Effector memory CD4-positive, alpha-beta T cell (primary cell): Measurements from ENCODE around the gene BABAM2.

Experiments
- DNase-seq, 3 donors: peaks; one replicate each; pipeline ENCODE4 v3.0.0-alpha.2; 2020
- H3K27ac ChIP-seq: 2 replicates; pipeline ENCODE4 v1.7.0; 2013; ENCODE audit warnings: mild to moderate bottlenecking, low read length, moderate library complexity; ENCODE audit not compliant: insufficient read depth, poor library complexity, severe bottlenecking
- H3K27me3 ChIP-seq: replicated peaks from 2 replicates; pipeline ENCODE4 v1.7.0; 2013; ENCODE audit warnings: mild to moderate bottlenecking, low read length; ENCODE audit not compliant: insufficient read depth, control insufficient read depth, poor library complexity, severe bottlenecking
- H3K36me3 ChIP-seq: 2 replicates; pipeline ENCODE4 v1.7.0; 2013; ENCODE audit warnings: mild to moderate bottlenecking, low read length, moderate library complexity; ENCODE audit not compliant: control insufficient read depth, insufficient read depth
- H3K4me1 ChIP-seq: 2 replicates; pipeline ENCODE4 v1.7.0; 2013; ENCODE audit warnings: low read length, mild to moderate bottlenecking; ENCODE audit not compliant: control insufficient read depth, insufficient read depth, poor library complexity, severe bottlenecking
- H3K4me3 ChIP-seq: 2 replicates; pipeline ENCODE4 v1.7.0; 2013; ENCODE audit warnings: low read length, low read depth, mild to moderate bottlenecking; ENCODE audit not compliant: insufficient read depth, poor library complexity, severe bottlenecking
- H3K9me3 ChIP-seq: 2 replicates; pipeline ENCODE4 v1.7.0; 2013; ENCODE audit warnings: mild to moderate bottlenecking, low read length, moderate library complexity; ENCODE audit not compliant: control insufficient read depth

The BABAM2 gene

DNA sequence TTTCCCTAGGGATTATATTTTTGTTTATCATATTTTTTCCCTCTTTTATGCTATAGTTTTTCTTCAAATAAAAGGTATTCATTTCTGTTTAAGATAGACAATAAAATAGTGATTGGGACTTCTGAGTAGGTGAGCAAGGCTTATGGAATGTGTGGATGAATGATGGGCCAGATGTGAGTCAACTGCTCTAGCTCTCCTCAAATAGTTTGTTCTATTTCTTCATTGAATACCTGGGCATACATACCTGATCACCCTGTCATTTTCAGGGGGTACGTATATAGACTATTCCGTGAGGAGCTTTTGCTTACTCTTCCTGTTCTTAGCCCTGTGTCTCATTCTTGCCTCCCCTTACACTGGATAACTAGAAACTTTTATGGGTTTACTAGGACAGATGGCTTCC lies 41.9 kb downstream of the BABAM2 start:
- H3K4me3 ChIP-seq = no peak overlapping the region
- peaks cover 5% of the 10 kb centered on the region for H3K36me3 ChIP-seq
- H3K27ac ChIP-seq = no peak overlapping the region
- DNase-seq = no peak
- H3K9me3 ChIP-seq = no peaks in the 10 kb centered on the region
- H3K27me3 ChIP-seq = no peaks in the 10 kb centered on the region
- no peaks in the 10 kb centered on the region for H3K4me1 ChIP-seq

- no peak for DNase-seq
- Histone ChIP-seq H3K27ac (no peak overlapping the region), H3K36me3 (peaks cover 2% of the 10 kb centered on the region), H3K9me3 (no peaks in the 10 kb centered on the region), H3K27me3 (no peaks in the 10 kb centered on the region), H3K4me3 (no peak overlapping the region), H3K4me1 (no peaks in the 10 kb centered on the region)
Measured at GRCh38 chr2:27935026-27935425, 44.5 kb downstream of the BABAM2 start.

DNA sequence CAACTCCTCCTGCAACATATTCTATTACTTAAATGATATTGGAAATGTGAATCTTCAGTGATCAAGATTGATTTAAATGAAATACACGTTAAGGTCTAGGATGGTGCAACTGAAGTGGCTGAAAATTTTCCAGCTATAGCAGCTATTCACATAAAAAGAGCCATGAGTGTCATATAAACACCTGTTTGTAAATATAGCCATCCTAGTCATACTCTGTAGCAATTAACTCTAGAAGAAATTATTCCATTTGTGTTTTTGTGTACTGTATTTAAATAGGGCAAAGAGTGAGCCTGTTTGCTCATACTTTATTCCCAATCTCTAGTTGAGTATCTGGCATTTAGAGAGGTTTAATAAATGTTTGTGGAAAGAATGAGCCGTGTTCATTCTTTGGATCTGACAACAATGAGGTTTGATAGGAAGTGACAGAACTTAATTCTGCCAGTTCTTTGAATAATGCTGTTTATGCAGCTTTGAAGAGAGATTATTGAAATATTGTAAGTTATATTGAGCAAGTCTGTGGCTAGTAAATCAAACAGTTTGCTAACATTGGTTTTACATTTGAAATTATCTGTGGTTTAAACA lies 49.7 kb downstream of the BABAM2 start:
- DNase-seq = no peak
- H3K36me3 ChIP-seq = no peaks in the 10 kb centered on the region
- H3K27me3 ChIP-seq = no peaks in the 10 kb centered on the region
- no peaks in the 10 kb centered on the region for H3K9me3 ChIP-seq
- no peak overlapping the region for H3K27ac ChIP-seq
- no peak overlapping the region for H3K4me3 ChIP-seq
- H3K4me1 ChIP-seq = no peaks in the 10 kb centered on the region

GRCh38 chr2:27940982-27941381 lies 50.5 kb downstream of the BABAM2 start:
- H3K4me3 ChIP-seq = no peak overlapping the region
- no peaks in the 10 kb centered on the region for H3K36me3 ChIP-seq
- H3K27ac ChIP-seq = no peak overlapping the region
- H3K4me1 ChIP-seq = no peaks in the 10 kb centered on the region
- no peaks in the 10 kb centered on the region for H3K27me3 ChIP-seq
- no peak for DNase-seq
- no peaks in the 10 kb centered on the region for H3K9me3 ChIP-seq

DNA sequence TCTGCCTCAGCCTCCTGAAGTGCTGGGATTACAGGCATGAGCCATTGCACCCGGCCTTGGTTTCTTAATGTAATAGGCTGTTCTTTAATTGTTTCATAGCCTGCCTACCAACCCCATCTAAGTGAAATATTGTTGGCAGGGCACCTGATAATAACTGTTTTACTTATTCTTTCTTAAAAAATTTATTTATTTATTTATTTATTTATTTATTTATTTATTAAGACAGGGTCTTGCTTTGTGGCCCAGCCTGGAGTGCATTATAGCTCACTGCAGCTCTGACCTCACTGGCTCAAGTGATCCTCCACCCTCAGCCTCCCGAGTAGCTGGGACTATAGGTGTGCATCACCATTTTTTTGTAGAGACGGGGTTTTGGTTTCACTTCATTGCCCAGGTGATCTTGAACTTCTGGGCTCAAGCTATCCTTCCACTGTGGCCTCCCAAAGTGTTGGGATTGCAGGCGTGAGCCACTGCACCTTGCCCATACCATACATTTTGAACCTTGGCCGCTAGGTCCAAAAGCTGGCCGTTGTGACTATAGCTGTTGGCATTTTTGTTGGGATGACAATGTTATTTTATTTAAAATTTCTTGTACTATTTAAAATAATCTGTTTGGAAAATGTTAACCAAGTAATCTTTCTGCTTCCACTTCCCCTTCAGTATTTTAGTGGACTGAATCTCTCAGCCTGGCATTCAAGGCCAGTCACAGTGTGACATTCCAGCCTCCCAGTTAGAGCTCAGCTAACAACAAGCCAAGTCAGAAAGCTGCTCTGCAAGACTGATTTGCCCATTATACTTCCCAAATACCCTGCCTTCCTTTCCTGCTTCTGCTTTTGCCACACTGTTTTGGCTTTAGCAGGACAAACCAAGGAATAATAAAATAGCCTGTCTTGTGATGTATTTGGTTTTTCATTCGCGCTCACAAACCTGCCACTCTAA lies 52.4 kb downstream of the BABAM2 start:
- Histone ChIP-seq H3K9me3 (no peaks in the 10 kb centered on the region), H3K4me1 (no peaks in the 10 kb centered on the region), H3K4me3 (no peak overlapping the region), H3K36me3 (no peaks in the 10 kb centered on the region), H3K27me3 (no peaks in the 10 kb centered on the region), H3K27ac (no peak overlapping the region)
- DNase-seq = no peak

GRCh38 chr2:27946530-27947060 lies 56.1 kb downstream of the BABAM2 start:
- DNase-seq = no peak
- H3K27me3 ChIP-seq = no peaks in the 10 kb centered on the region
- no peaks in the 10 kb centered on the region for H3K4me1 ChIP-seq
- no peak overlapping the region for H3K4me3 ChIP-seq
- H3K36me3 ChIP-seq = no peaks in the 10 kb centered on the region
- no peaks in the 10 kb centered on the region for H3K9me3 ChIP-seq
- no peak overlapping the region for H3K27ac ChIP-seq

- DNase-seq = no peak
- Histone ChIP-seq H3K27me3 (no peaks in the 10 kb centered on the region), H3K4me1 (peaks cover 15% of the 10 kb centered on the region), H3K36me3 (no peaks in the 10 kb centered on the region), H3K9me3 (no peaks in the 10 kb centered on the region), H3K4me3 (no peak overlapping the region), H3K27ac (no peak overlapping the region)
Measured at GRCh38 chr2:27952070-27952469, 61.5 kb downstream of the BABAM2 start.

DNA sequence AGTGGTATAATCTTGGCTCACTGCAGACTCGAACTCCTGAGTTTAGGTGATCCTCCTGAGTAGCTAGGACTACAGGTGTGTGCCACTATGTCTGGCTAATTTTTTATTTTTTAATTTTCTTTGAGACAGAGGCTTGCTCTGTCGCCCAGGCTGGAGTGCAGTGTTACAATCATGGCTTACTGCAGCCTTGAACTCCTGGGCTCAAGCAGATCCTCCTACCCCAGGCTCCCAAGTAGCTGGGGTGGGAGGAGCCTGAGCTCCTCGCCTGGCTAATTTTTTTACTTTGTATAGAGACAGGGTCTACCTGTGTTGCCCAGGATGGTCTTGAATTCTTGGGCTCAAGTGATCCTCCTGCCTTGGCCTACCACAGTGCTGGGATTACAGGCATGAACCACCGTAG lies 62.5 kb downstream of the BABAM2 start:
- no peaks in the 10 kb centered on the region for H3K27me3 ChIP-seq
- no peaks in the 10 kb centered on the region for H3K36me3 ChIP-seq
- no peaks in the 10 kb centered on the region for H3K9me3 ChIP-seq
- no peak for DNase-seq
- H3K4me3 ChIP-seq = no peak overlapping the region
- no peak overlapping the region for H3K27ac ChIP-seq
- H3K4me1 ChIP-seq = peaks cover 15% of the 10 kb centered on the region

- no peak overlapping the region for H3K27ac ChIP-seq
- H3K4me3 ChIP-seq = no peak overlapping the region
- no peaks in the 10 kb centered on the region for H3K27me3 ChIP-seq
- DNase-seq = no peak
- H3K4me1 ChIP-seq = peaks cover 15% of the 10 kb centered on the region
- no peaks in the 10 kb centered on the region for H3K9me3 ChIP-seq
- H3K36me3 ChIP-seq = no peaks in the 10 kb centered on the region
Measured at GRCh38 chr2:27954221-27954673, 63.7 kb downstream of the BABAM2 start.

- Histone ChIP-seq H3K36me3 (no peaks in the 10 kb centered on the region), H3K27me3 (no peaks in the 10 kb centered on the region), H3K9me3 (no peaks in the 10 kb centered on the region), H3K4me1 (peaks cover 15% of the 10 kb centered on the region), H3K4me3 (no peak overlapping the region), H3K27ac (no peak overlapping the region)
- DNase-seq = peak in 1 of 3 donors; percentile 3
Measured at GRCh38 chr2:27954771-27955383, 64.3 kb downstream of the BABAM2 start.
